HepG2 (cell line): ENCODE results near the gene RALY. TPM values are rescaled to one million over a fixed set of nuclear protein-coding genes. Genes with fewer than 3 reads are reported as not detected.

Experiments
- ASH2L ChIP-seq: fragments of 300-600, 200-600 bp; sonication (generic); IDR thresholded peaks from 2 replicates; pipeline ENCODE4 v1.7.0; 2017; ENCODE audit warnings: low read depth, mild to moderate bottlenecking, moderate library complexity, mixed read lengths, low read length; ENCODE audit not compliant: insufficient read length
- DMAP1 ChIP-seq: IDR thresholded peaks from 2 replicates; pipeline ENCODE4 v1.6.1; 2016
- KLF15 ChIP-seq: sonication (generic); formaldehyde crosslinking; IDR thresholded peaks from 2 replicates; pipeline ENCODE4 v1.8.1; 2023; ENCODE audit warnings: borderline replicate concordance, mild to moderate bottlenecking, inconsistent platforms, missing genetic modification reagents, mixed read lengths
- NCOR1 ChIP-seq: fragments of 200-600 bp; sonication (generic); IDR thresholded peaks from 2 replicates; pipeline ENCODE4 v1.7.0; 2017; ENCODE audit warnings: antibody characterized with exemption, low read length, borderline replicate concordance
- NKX3-1 ChIP-seq: sonication (generic); formaldehyde crosslinking; IDR thresholded peaks from 2 replicates; pipeline ENCODE4 v1.5.0; 2020; ENCODE audit warnings: missing genetic modification reagents
- POLR2G ChIP-seq: fragments of 200-400 bp; formaldehyde crosslinking; IDR thresholded peaks from 2 replicates; pipeline ENCODE4 v1.6.1; 2018; ENCODE audit warnings: mild to moderate bottlenecking, low read depth, low read length, moderate library complexity
- SMYD3 ChIP-seq: sonication (generic); formaldehyde crosslinking; IDR thresholded peaks from 2 replicates; pipeline ENCODE4 v1.8.1; 2023; ENCODE audit warnings: mild to moderate bottlenecking, missing genetic modification reagents
- STAT5B ChIP-seq: sonication (generic); formaldehyde crosslinking; IDR thresholded peaks from 2 replicates; pipeline ENCODE4 v1.4.0; 2020; ENCODE audit warnings: missing genetic modification reagents
- SYNCRIP ChIP-seq: fragments of 200-400 bp; formaldehyde crosslinking; IDR thresholded peaks from 2 replicates; pipeline ENCODE4 v1.6.1; 2018; ENCODE audit warnings: mild to moderate bottlenecking, low read depth, low read length; ENCODE audit not compliant: insufficient read depth
- ZNF138 ChIP-seq: sonication (generic); formaldehyde crosslinking; IDR thresholded peaks from 2 replicates; pipeline ENCODE4 v1.5.0; 2020; ENCODE audit warnings: mild to moderate bottlenecking, low read depth, missing genetic modification reagents
- ZNF644 ChIP-seq: IDR thresholded peaks from 2 replicates; pipeline ENCODE4 v1.6.1; 2016; ENCODE audit warnings: low read depth
- ZNF670 ChIP-seq: sonication (generic); formaldehyde crosslinking; IDR thresholded peaks from 2 replicates; pipeline ENCODE4 v1.8.0; 2022; ENCODE audit warnings: mild to moderate bottlenecking, missing genetic modification reagents, borderline replicate concordance
- polyA plus RNA-seq, 8 experiments: library from polyadenylated mRNA; depleted of rRNA in 3 of 8; stranded (reverse) in 7 of 8; unstranded in 1 of 8; fragments of >200 nt; fragmentation: Illumina TruSeq in 4 of 8; extraction: Trizol in 4 of 8; gene quantifications; 2 replicates each; pipeline versions ENCODE4 v1.2.1 to v1.2.3, GENCODE V29; 2011 to 2016; ENCODE audit warnings: low read depth in 4 of 8, missing spikeins in 1 of 8, mixed read lengths in 1 of 8; ENCODE audit not compliant: insufficient read depth in 1 of 8
- total RNA-seq, 5 experiments: library from RNA; depleted of rRNA; stranded (reverse); fragments of >200 nt; fragmentation: Illumina TruSeq; extraction: Trizol; gene quantifications; 2 replicates each; pipeline ENCODE4 v1.2.3, GENCODE V29; 2016; ENCODE audit warnings: low read depth in 1 of 5
- TF ChIP-seq, protein P1 (sequence below): sonication (generic); formaldehyde crosslinking; conservative IDR thresholded peaks from 2 replicates; pipeline ENCODE4 v1.8.0; 2022; ENCODE audit warnings: mild to moderate bottlenecking, moderate library complexity, missing genetic modification reagents
- TF ChIP-seq, protein P2 (sequence below): sonication (generic); formaldehyde crosslinking; conservative IDR thresholded peaks from 2 replicates; pipeline ENCODE4 v1.8.0; 2022; ENCODE audit warnings: missing genetic modification reagents
- TF ChIP-seq, protein P3 (sequence below): sonication (generic); formaldehyde crosslinking; IDR thresholded peaks from 2 replicates; pipeline ENCODE4 v1.5.1; 2020; ENCODE audit warnings: missing genetic modification reagents, mild to moderate bottlenecking, borderline replicate concordance
- TF ChIP-seq, protein P4 (sequence below): sonication (generic); formaldehyde crosslinking; IDR thresholded peaks from 2 replicates; pipeline ENCODE4 v1.4.0; 2020; ENCODE audit warnings: mild to moderate bottlenecking, missing genetic modification reagents, borderline replicate concordance
- TF ChIP-seq, protein P5 (sequence below): sonication (generic); formaldehyde crosslinking; IDR thresholded peaks from 2 replicates; pipeline ENCODE4 v1.4.0; 2020; ENCODE audit warnings: mild to moderate bottlenecking, low read depth, missing genetic modification reagents

RALY gene
- total and polyA plus RNA-seq, 2 of the 13 experiments (the other 11 are each of a cell fraction or from before 2014, with no cell fraction given): 178 to 186 TPM

DNA sequence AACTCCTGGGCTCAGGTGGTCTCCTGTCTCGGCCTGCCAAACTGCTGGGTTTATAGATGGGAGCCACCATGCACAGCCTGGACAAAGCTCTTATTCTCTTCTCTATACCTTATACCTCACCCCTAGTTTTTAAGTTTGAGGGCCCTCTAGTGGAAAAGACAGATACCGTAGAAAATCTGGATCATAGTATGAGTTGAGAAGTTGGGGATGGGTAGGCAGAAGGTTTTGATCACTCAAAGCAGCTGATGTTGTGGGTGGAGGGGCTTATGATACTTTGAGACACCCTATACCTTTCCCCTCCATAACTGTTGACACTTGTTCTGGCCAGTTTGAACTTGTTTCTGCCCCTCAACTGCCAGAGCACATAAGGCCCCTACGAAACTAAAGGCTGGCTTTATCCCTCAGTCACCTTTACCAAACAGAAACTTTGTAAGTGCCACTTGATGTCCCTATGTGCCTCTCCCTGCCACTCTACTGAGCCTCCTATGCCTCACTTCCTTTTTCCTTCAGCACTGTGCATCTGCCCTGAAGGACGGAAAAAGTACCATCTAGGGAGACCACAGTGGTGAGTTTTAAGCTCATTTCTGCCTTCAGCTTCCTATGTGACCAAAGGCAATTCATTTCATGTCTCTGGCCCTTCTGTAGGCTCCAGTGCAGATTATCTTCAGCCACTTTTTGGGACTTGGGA lies 28.6 kb downstream of the RALY start (continued):
- TF ChIP-seq, protein P1, sequence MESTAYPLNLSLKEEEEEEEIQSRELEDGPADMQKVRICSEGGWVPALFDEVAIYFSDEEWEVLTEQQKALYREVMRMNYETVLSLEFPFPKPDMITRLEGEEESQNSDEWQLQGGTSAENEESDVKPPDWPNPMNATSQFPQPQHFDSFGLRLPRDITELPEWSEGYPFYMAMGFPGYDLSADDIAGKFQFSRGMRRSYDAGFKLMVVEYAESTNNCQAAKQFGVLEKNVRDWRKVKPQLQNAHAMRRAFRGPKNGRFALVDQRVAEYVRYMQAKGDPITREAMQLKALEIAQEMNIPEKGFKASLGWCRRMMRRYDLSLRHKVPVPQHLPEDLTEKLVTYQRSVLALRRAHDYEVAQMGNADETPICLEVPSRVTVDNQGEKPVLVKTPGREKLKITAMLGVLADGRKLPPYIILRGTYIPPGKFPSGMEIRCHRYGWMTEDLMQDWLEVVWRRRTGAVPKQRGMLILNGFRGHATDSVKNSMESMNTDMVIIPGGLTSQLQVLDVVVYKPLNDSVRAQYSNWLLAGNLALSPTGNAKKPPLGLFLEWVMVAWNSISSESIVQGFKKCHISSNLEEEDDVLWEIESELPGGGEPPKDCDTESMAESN (CRISPR knock-in tag): no peak
- TF ChIP-seq KLF15 (CRISPR knock-in tag) (no peak), ASH2L (no peak), NCOR1 (no peak), SMYD3 (CRISPR knock-in tag) (no peak), DMAP1 (0 out of 2 replicates have a peak, but pooled peaks have one; percentile 22), SYNCRIP (no peak), STAT5B (CRISPR knock-in tag) (no peak), ZNF644 (no peak), NKX3-1 (CRISPR knock-in tag) (no peak), ZNF138 (CRISPR knock-in tag) (no peak), ZNF670 (CRISPR knock-in tag) (no peak), POLR2G (no peak)
- TF ChIP-seq, protein P2, sequence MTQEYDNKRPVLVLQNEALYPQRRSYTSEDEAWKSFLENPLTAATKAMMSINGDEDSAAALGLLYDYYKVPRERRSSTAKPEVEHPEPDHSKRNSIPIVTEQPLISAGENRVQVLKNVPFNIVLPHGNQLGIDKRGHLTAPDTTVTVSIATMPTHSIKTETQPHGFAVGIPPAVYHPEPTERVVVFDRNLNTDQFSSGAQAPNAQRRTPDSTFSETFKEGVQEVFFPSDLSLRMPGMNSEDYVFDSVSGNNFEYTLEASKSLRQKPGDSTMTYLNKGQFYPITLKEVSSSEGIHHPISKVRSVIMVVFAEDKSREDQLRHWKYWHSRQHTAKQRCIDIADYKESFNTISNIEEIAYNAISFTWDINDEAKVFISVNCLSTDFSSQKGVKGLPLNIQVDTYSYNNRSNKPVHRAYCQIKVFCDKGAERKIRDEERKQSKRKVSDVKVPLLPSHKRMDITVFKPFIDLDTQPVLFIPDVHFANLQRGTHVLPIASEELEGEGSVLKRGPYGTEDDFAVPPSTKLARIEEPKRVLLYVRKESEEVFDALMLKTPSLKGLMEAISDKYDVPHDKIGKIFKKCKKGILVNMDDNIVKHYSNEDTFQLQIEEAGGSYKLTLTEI (CRISPR knock-in tag): no peak
- TF ChIP-seq, protein P3, sequence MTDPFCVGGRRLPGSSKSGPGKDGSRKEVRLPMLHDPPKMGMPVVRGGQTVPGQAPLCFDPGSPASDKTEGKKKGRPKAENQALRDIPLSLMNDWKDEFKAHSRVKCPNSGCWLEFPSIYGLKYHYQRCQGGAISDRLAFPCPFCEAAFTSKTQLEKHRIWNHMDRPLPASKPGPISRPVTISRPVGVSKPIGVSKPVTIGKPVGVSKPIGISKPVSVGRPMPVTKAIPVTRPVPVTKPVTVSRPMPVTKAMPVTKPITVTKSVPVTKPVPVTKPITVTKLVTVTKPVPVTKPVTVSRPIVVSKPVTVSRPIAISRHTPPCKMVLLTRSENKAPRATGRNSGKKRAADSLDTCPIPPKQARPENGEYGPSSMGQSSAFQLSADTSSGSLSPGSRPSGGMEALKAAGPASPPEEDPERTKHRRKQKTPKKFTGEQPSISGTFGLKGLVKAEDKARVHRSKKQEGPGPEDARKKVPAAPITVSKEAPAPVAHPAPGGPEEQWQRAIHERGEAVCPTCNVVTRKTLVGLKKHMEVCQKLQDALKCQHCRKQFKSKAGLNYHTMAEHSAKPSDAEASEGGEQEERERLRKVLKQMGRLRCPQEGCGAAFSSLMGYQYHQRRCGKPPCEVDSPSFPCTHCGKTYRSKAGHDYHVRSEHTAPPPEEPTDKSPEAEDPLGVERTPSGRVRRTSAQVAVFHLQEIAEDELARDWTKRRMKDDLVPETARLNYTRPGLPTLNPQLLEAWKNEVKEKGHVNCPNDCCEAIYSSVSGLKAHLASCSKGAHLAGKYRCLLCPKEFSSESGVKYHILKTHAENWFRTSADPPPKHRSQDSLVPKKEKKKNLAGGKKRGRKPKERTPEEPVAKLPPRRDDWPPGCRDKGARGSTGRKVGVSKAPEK (CRISPR knock-in tag): no peak
- TF ChIP-seq, protein P4, sequence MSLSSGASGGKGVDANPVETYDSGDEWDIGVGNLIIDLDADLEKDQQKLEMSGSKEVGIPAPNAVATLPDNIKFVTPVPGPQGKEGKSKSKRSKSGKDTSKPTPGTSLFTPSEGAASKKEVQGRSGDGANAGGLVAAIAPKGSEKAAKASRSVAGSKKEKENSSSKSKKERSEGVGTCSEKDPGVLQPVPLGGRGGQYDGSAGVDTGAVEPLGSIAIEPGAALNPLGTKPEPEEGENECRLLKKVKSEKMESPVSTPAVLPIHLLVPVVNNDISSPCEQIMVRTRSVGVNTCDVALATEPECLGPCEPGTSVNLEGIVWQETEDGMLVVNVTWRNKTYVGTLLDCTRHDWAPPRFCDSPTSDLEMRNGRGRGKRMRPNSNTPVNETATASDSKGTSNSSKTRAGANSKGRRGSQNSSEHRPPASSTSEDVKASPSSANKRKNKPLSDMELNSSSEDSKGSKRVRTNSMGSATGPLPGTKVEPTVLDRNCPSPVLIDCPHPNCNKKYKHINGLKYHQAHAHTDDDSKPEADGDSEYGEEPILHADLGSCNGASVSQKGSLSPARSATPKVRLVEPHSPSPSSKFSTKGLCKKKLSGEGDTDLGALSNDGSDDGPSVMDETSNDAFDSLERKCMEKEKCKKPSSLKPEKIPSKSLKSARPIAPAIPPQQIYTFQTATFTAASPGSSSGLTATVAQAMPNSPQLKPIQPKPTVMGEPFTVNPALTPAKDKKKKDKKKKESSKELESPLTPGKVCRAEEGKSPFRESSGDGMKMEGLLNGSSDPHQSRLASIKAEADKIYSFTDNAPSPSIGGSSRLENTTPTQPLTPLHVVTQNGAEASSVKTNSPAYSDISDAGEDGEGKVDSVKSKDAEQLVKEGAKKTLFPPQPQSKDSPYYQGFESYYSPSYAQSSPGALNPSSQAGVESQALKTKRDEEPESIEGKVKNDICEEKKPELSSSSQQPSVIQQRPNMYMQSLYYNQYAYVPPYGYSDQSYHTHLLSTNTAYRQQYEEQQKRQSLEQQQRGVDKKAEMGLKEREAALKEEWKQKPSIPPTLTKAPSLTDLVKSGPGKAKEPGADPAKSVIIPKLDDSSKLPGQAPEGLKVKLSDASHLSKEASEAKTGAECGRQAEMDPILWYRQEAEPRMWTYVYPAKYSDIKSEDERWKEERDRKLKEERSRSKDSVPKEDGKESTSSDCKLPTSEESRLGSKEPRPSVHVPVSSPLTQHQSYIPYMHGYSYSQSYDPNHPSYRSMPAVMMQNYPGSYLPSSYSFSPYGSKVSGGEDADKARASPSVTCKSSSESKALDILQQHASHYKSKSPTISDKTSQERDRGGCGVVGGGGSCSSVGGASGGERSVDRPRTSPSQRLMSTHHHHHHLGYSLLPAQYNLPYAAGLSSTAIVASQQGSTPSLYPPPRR (CRISPR knock-in tag): no peak
- TF ChIP-seq, protein P5, sequence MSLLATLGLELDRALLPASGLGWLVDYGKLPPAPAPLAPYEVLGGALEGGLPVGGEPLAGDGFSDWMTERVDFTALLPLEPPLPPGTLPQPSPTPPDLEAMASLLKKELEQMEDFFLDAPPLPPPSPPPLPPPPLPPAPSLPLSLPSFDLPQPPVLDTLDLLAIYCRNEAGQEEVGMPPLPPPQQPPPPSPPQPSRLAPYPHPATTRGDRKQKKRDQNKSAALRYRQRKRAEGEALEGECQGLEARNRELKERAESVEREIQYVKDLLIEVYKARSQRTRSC (CRISPR knock-in tag): no peak
